HG03060 (cell line): Measurements from ENCODE around the gene XPO6.

ENCODE experiments used
- ATAC-seq: cut with Tn5 transposase; IDR thresholded peaks from one replicate; pipeline ENCODE4 v1.9.1; 2021; ENCODE audit warnings: low read depth, moderate number of reproducible peaks; ENCODE audit not compliant: unreplicated experiment

Gene XPO6

DNA sequence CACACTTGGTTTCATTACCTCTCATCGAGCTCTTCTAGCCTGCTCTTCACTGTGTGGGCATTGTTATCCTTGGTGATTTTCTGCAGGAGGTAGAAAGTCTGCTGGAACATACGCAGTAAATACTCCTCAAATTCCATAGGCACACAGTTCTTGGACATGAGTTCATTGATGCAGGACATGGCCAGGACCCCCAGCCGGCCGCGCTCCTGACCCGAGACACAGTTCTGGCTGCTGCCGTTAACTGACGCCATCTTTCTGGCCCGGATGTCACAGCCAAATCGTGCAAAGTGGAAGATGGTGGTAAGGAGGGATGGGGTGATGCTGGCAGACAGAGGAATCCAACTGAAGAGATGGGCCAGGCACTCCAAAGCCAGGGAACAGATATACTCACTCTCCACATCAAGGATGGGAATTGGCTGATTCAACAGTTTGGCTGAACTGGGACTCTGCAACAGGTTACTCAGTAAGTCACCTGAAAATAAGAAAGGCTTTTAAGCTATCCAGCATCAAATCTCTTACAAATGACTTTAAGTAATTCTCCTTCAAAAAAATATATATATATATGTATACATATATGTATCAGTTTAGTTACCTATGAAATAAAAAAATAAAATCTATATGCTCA lies 55.6 kb downstream of the XPO6 start:
- no peak for ATAC-seq

DNA sequence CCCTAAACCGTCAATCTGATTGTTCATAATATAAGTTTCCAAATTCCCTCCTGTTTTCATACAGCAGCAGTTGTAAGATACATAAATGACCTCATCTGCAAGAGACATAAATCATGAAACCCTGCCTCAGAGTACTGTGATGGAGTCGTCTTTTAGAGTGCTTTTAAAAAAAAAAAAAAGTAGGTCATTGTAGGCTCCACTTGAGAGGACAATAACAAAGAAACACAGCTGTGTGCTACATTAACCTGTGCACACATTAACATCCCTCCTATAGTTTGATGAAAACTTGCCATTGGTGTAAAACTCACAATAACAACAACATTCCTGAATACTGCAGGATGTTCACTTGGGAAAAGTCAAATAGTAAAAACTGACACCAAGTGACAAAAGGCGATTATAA lies 56.5 kb downstream of the XPO6 start:
- no peak for ATAC-seq

DNA sequence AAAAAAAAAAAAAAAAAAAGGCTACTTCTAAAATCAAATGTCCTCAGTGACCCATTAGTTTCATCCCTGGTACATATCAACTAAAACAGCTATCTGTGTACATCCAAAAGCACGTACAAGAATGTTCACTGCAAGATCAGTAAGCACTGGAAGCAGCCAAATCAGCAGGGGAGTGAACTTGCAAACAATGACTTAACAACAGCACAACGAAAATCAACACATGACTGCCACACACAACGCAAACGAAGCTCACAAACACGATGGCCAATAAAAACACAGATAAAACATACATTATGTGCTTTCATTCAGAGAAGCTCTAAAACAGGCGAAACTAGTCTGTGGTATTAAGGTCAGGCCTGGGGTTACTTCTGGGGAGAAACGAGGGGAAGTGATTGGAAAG lies 60.6 kb downstream of the XPO6 start:
- no peak for ATAC-seq

DNA sequence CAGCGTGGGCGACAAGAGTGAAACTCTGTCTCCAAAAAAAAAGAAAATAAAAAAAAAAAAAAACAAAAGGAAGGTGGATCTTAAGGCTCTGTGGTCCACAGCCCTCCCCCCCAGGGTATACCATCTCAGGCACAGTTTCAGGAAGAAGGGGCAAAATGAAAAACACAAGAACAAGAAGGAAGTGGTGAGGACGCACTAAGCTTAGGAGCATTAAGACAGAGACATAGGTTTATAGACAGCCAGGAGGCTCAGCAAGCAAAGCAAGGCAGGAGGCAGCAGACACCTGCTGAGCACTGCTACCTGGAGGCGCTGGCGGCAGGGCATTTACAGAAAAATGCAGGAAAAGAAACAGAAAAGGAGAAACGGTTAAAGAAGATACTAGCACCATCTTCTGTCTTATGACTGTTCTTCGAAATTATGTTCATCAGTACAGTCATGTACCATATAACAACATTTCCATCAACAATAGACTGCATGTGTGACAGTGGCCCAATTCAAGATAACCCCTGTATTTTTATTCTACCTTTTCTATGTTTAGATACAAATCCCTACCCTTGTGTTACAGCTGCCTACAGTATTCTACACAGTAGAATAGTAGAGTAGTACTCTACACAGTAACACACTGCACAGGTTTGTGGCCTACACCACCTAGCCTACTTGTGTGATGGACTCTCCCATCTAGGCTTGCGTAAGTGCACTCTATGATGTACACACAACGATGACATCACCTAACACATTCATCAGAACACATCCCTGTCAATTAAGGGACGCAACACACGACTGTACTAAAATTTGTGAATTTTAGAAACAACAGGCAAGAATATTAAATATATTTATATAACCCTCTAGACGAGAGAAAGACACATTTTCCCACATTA lies 62.5 kb downstream of the XPO6 start:
- ATAC-seq = no peak

DNA sequence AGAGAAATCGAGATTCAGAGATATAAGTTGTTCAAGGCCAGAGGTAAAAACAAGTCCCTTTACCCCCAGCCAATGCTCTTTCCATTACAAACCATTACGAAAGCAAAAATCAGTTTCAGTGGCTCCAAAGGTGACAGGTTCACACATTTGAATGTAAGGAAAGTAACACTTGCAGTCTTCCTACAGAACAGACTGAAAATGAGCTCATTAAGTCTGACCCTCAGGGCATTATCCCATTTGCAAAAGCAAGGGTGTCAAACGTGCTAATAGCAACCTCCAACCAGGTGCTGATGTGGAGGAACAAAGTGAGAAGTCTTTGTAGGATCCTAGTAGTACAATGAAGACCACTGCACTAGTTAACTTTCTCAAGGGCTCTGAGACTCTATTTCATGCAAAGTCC lies 65.2 kb downstream of the XPO6 start:
- ATAC-seq = no peak

DNA sequence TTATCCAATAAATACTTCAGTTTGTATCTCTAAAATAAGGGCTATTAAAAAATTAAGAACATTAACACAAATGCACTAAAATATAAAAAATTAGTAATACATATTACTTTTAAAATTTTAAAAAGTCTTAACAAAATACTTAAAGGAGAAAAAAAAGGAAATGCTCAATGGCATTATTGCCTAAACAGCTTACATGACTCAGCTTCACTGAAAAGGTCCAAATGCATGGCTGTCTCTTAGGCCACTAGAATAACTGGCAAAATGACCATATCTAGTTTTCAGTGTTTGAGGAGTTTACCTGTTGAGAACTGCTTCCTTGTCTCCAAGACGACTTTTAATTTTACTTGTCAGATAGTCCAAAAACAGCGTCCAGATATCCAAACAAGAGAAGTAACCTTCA lies 66.0 kb downstream of the XPO6 start:
- no peak for ATAC-seq

DNA sequence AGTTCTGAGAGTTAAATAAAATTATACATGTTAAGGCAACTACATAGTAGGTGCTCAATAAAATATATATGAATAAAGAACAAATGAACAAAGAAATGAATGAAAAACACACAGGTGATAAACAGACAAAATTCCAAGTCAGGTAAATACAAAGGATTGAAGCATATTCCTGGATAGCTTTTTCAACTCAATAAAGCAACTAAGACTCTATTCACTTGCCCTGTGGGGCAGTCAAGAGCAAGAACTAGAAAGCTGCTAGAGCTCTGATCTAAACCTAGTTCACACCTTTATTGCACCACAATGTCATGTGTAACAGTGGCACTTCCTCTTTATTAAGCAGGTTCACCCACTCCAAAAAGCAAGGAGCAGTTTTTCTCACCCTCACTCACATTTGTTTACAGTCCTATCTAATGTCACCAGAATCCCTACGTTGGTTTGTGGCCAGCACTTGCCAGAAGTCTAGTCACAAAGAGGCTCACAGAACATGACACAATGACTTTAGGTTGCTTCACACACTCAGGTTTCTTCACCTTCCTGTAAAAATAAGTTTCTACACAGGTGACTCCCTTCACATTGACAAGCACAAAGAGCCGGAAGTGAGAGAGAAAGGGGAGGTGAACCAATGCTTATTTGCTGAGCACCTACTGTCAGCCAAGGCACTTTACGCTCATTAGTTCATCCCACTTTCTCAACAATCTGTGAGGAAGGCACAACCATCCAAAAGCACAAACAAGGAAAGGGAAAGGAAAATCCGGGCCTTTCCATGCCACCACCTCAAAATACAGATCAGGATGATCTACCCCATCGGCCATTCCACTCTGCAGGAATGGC lies 70.8 kb downstream of the XPO6 start:
- peak; percentile 55 for ATAC-seq

DNA sequence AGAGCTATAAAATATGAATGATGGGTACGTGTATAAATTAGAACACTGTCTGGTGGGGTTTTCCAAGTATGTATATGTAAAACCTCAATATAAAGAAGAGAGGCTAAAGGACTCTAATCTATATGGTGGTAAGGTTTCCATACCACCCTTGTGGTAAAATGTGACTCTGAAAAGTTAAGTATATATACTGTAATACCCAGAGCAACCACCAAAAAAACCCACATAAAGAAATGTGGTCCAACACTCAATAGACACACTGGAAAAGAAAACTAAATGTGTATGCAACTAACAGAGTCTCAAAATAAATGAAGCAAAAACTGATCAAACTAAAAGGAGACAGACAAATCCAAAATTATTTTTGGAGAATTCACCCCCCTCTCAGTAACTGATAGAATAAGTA lies 72.2 kb downstream of the XPO6 start:
- no peak for ATAC-seq

DNA sequence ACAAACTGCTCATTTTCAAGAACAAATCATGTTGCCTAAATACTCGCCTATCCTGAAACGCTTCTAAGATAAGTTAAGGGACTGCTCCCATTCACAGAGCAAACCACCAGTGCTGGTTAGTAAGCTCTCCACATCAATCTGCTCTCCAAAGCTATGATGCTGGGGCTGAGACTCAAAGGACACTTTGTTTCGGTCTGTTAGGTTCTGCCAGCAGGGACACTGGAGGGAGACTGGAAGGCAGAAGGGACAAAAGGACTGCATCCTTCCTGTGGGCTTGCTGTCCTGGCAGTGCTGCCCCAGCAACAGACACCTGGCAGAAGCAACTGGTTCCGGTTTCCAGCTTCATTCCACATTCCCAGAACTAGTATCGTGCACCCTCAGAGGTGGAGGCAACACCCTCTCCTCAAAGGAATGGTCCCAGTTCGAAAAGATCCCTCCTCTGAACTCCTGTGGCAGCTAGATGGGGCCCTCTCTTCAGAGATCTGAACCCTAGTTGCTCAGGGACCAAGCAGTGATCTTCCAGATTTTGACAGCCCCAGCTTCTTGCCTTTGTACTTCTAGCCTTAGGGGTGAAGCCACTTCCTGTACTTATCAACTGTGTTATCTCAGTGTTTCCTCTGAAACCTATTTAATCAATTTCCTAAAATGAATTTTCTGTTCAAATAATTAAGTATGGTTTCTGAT lies 74.9 kb downstream of the XPO6 start:
- ATAC-seq = no peak

DNA sequence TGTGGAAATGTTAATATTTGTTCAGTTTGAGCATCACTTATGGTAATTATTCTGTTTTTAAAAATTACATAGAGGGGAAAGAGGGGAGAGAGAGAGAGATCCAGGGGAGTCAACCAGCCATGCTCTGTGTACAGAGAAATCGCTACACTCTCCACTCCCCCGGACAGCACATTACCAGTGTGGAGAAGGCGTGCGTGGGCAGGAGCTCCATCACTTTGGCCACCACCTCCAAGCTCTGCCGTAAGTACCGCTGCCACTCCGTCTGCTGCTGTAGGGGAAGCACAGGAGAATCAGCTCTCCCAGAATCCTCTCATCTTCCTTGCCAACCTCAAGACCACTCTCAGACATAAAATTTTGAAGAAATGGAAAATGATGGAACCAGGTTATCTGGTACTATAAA lies 78.1 kb downstream of the XPO6 start:
- no peak for ATAC-seq

DNA sequence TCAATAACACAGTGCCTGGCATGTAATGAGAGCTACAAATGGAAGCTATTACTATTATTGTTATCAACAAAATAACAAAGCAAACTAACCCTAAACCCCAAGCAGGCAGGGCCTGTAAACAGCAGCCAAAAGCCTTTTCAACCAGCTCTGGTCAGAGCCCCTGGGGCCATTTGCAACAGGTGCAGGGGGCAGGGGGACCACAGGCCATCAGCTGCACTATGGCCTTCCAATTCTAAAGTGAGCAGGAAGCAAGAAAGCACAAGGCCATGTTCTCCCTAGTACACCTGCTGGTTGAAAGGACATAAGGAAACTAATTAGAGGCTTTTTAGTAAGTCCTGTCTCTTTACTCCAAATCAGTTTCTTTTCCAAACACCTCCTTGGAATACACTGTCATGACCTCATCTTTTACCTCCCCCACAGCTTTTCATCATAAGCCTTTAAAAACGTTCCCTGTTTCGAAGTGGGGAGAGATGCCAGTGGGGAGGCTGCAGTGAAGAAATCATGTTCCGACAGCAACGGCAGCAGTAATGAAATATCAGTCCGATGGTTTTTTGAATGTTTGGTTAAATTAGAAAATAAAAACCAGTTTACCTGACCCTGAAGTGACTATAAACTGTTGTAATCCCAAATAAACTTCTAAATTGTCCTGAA lies 79.9 kb downstream of the XPO6 start:
- no peak for ATAC-seq

DNA sequence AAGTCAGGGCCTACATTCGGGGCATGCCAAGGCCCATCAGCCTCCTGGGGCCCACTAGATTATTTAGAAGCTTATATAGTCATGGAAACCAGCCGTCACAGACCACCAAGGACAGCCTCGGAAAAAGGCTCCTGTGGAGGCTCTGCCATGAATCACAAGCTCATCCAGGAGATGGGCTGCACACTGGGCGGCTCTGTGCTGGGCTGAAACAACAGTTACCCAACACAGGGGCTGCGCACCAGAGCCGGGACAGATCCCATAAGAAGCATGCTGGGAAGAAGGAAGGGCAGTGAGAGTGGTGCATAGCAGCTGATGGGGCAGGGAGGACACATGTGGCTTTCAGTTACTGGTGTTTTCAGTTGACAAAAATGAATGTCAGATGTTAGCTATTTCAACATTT lies 80.6 kb downstream of the XPO6 start:
- ATAC-seq = no peak

DNA sequence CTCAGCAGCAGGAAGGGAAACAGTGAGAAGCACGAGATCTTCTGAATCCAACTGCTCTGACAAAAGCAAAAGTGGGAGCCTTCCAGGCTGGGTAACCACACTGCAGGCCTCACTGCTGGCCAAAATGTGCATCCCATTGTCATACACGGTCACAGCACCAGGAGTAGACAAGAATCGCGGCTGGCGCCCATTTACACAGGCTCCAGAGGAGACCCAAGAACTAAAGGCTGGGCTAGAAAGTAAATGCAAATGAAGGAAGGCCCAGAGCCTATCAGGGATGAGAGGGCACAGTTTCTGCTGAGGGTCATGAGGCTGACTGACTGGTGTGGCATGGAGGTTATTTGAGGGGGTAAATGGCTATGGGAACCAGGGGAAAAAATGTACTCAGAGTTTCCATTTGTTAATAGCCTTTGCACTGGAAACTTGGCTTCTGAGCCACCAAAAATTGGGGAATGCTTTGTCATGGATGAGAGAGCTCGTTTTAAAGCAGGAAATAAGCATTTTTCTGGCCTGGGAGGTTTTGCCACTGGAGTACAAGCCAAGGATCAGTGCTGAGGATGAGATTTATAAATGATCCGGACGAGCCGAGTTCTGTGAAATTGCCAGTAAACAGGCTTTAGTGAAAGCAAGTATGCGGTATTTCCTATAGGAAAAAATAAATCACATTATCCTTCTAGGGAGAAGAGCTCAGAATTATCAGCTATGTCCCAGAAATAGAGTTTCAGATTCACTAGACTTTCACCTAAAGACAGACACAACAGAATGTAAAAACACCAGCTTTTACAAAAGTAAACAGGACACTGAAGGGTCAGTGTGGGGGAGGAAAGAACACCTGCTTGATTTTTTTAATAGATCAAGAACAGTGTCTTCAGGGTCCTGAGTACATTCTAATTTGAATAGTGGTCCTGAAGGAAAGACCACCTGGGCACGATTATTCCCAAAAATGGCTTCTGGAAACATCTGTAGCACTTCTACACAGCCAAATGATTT lies 81.4 kb downstream of the XPO6 start:
- no peak for ATAC-seq

DNA sequence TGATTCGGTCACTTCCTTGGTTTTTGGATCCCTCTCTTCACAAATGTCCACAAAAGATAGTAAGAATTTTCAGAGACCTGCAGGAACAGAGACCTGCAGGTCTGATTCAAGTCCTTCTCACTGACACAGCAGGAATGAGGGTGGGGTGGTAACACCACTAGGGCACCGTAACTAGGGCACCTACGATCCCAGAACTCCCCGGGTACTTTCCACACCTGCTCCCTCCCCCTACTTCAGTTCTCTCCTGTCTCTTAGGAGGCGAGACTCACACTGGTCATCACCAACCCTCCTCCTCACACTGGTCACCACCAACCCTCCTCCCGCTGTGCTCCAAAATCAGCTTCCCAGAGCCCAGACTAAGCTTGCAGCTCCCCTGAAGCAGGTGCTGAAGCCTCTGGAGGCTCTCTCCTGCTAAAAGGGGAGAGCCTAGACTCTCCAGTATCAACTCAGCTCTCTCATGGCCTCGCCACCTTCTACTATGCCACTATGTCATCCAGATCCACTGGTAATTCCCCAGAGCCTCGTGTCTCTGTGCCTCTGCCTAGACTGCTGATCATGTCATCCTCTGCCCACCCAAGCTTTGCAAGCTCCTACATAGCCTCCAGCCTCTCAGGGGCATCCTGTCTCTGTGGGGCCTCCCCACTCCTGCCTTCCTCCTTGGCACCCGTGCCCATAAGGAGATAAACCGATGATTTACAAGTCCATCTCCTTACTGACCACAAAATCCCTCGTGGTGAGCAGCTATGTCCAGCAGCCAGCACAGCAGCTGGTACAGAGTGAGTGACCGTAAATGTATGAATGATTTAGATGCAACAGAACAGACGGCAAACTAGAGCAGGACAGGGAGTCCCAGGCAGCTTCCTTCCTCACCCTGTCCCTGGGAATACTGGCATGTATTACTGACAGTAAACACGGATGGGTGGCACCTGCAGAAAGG lies 84.8 kb downstream of the XPO6 start:
- no peak for ATAC-seq

DNA sequence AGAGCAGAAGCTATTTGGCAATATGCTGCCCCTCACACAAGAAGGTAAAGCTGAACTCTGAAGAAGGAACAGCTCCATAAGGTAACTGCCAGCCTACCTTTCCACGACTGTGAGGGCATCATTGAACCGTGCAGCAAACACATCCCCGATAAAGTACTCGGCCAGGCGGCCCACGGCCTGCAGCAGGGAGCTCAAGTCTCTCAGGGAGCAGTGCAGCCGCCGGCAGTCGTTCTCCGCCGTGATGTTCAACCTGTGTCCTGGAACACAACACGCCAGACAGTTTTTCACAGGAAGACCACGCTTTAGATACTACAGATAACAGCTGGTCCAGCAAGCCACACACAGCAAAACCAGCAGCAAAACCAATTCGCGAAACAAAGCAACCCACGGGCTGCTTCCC lies 86.2 kb downstream of the XPO6 start:
- ATAC-seq = no peak

DNA sequence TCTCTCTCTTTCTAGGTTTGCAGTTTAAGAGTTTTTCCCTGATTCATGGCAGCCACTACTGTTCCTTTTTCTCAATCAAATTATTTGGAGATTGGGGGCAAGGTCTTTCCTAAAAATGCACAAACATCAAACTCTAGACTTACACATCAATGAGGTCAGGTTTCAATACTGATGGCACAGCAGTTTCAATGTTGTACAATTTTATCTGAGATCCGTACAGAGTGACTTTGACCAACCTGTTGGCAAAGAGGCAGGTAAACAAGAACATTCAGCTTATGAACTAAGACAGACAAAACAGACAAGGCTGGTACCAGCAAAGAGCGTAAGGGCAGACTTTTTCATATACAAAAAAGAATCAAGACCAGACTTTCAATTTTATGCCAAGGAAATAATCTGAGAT lies 90.2 kb downstream of the XPO6 start:
- ATAC-seq = no peak

DNA sequence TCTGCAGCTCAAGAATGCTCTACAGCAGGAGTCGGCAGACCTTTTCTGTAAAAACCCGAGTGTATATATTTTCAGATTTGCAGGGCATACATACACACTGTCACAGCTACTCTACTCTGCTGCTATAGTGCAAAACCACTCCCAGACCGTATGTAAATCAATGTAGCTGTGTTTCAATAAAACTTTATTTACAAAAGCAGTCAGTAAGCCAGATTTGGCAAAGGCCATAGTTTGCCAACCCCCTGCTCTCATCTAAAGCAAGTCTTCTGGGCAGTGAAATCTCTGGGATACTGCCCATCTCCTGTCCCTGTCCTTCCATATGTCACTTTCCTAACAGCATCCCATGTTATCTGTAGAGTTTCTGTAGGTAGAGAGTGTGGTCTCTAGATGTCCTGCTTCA lies 91.0 kb downstream of the XPO6 start:
- no peak for ATAC-seq

DNA sequence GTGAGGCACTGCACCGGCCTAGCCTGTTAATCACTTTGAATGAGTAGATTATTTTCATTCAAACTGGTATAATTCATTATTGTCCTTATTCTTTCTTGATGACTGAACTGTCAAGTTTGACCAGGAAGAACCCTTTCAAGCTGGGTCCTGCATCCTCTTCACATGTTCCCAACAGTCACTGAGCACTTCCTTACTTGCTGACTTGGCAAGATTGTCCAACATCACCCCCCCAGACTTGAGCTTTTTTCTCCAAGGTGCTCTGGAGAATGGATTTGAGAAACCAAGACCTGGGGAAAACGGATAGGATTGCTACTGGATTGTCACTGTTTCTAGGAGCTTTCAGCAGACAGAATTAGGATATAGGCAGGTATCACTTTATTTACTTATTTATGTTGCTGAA lies 93.1 kb downstream of the XPO6 start:
- no peak for ATAC-seq
